Measurements from ENCODE around the gene ZNF672. TPM values are rescaled to one million over a fixed set of nuclear protein-coding genes. Genes with fewer than 3 reads are reported as not detected.

Gene ZNF672
- total RNA-seq, 1 experiment from 2014 or later: 36.0 TPM

DNA sequence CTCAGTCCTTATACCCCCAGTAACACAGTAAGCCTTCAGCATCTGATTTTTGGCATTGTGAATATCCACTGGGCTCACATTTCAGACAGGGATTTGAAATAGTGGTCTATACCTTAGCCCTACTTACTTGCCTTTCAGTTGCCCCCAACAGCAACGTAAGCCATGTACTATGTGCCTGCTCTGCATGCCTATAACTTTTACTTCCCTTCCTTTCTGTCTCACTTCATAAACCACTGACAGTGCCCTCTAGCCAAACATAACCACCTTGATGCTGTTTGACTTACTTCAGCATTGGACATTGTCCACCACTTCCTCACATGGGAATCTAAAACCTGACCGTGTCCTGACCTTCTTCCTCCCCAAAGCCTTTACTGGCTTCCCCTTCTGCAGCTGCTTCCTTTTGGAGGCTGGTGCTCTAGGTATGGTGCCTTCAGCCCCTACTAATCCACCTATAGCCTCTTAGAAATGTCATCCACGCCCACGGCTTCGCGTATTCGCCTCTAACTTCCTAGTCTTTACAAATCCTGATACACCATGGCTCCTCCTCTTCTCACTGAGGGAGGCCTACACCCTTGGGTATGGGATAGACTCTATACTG, 3.6 kb upstream of the ZNF672 start:
- DNase-seq (ENCODE audit: low spot score): no peak

DNA sequence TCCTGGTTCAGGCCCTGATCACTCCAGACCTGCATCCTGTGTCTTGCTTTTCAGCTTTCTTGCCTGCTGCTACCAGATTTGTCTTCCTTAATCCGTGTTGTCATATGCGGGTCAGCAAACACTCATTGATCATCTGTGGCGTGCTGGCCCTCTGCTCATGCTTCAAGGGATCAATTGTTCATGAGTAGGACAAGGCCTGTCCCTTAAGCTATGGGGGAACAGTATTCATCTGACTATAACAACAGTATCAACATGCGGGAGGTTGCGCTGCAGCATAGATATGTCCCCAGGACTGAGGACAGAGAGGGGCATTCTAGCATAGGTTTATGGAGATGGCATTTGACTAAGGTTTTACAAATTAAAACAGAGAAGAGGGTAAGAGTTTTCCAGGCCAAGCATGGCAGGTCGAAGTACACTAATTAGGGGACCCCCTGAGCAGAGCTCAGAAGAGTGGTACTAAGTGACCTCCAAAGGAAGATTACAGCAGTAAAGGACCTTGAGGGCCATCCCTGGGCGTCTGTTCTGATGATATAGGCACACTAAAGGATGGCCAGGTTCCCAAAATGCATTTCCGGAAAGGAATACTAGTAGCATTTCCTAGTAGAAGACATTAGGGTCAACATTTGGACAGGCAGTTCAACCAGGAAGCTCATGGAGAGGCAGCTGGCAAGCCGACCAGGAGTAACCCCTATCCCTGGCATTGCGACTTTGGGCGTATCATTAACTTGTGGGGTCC, 811 bp upstream of the ZNF672 start:
- no peak for DNase-seq (ENCODE audit: low spot score)

DNA sequence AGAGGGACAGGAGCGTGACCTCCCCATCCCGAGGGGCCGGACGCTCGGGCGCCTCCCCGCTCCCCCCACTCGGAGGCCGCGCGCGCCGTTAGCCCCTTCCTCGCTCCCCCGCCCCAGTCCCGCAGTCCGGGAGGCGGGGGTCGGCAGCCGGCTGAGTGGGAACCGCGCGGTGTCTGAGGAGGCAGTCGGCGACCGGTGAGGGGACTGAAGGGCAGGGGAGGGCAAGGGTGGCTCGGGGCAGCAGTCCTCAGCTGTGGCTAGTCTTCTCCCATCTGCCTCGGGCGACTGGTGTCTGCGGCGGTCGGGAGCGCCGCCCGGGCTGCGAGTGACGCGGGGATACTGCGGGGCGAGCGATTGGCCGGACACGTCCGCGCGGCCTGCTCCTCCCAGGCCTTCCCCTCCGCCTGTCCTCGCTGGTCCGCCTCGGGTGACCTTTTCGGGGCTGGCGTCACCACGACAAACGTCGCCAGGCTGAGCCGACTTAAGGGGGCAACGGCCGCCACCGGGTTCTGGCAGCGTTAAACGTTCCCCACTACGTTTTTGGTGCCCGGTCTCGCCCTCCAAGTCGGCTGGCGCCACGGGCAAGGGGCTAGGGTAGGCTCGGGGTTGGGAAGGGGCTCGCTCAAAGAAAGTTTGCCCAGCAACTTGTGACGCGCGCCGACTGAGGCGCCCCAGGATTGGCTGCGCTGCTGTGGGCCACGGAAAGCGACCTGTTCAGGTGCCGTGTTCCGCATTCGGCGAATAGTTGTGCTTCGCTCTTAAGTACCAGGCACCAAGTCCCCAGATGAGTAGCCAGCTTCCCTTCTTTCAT, 538 bp downstream of the ZNF672 start:
- DNase-seq (ENCODE audit: low spot score): peak; percentile 95

DNA sequence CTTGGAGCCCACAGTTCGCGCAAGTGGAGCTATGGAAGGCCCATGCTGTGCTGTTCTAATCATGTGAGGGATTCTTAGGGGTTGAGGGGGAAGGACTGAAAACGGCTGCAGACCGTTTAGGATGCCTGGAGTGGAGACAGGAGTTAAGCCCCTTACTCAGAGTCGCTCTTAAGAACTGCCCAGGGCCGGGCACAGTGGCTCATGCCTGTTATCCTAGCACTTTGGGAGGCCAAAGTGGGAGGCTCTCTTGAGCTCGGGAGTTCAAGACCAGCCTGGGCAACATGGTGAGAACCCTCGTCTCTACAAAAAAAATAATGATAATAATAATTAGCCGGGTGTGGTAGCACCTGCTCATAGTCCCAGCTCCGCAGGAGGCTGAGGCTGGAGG, 1.1 kb downstream of the ZNF672 start:
- no peak for DNase-seq (ENCODE audit: low spot score)

DNA sequence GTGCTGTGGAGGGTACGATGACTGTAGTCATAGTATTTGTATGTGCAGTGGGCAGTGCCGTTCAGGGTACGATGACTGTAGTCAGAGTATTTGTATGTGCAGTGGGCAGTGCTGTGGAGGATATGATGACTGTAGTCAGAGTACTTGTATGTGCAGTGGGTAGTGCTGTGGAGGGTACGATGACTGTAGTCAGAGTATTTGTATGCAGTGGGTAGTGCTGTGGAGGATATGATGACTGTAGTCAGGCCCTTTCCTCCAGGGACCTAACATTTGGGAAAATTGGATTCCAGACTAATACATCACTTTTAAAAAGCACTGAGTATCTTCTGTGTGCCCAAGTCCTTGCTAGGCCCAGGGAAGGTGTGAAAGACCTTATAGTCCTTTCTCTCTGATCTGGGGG, 2.9 kb downstream of the ZNF672 start:
- no peak for DNase-seq (ENCODE audit: low spot score)

DNA sequence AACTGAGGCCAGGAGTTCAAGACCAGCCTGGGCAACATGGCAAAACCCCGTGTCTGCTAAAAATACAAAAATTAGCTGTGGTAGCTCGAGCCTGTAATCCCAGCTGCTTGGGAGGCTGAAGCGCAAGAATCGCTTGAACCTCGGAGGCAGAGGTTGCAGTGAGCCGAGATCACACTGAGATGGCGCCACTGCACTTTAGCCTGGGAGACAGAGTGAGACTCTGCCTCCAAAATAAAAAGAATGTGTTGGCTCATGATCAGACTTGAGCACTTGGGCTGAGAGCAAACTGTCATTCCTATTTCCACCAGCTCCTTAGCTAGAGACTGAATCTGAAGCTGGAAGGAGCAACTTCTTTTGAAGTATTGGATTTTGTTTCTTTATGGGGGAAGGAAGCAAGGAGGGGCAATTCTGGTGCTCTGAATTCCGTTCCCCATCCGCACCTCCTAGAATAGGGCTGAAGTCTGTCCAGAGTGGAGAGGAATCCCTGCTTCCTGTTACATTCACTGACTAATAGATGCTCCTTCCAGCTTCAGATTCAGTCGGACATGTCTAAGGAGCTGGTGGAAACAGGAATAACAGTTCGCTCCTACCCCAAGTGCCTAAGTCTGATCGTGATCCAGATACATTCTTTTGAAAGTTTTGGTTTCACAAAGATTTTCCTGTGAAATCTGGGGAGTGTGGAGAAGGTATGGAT, 3.8 kb downstream of the ZNF672 start:
- peak; percentile 42 for DNase-seq (ENCODE audit: low spot score)

DNA sequence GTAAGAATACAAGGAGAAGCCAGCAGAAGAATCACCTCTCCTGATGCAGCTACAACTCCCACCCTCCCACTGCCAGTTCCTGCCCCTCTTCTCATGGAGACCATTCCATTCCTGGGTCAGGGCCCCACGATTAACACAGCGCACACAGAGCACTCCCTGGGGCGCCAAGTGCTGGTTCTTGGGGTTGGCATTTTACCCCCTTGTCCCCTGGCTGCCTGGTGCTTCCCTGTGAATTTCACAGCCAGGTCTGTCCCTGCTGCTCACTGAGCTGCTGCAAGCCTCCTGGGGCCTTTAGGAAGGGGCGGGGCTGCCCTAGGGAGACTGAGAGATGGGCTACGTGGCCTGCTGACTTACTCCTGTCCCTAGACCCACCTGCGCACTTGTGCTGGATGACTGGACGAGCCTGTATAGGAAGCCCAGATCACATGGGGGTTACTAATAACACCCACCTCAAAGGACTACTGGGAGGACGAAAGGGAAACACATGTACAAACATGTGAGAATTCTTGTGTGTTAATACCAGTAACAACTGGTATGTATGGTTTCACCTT, 4.8 kb downstream of the ZNF672 start:
- DNase-seq (ENCODE audit: low spot score): no peak

DNA sequence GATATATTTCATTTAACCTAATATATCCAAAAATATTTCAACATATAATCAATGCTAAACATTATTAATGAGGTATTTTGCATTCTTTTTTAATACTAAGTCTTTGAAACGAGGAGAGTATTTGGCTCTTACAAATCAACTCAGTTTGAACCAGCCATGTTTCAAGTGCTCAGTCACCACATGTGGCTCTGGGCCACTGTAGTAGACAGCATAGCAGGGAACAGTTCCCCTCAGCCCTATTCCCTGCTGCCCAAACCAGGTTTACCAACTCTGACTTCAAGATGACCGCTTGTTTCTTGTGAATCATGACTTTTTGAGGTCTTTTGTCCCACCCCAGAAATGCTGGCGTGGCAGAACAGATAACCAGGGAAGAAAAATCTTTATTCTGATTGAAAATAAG, 5.7 kb downstream of the ZNF672 start:
- no peak for DNase-seq (ENCODE audit: low spot score)

DNA sequence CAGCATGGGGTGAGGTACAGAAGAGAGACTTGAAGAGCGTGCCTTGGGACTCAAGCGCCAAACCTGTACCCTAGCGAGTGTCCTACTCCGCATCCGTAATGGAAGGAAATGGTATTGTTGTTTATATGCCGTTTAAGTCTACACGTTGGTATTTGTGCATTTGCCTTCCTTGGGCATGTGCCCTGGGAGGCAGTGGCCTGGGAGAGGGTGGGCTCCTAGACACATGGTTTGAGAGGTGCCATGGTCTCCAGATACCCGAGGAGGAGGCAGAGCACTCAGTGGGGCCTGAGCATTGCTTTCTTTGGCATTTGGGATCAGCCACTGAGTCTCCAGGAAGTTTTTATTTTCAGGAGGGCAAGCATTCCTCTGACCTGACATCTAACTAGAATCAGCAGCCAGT, 6.5 kb downstream of the ZNF672 start:
- no peak for DNase-seq (ENCODE audit: low spot score)

DNA sequence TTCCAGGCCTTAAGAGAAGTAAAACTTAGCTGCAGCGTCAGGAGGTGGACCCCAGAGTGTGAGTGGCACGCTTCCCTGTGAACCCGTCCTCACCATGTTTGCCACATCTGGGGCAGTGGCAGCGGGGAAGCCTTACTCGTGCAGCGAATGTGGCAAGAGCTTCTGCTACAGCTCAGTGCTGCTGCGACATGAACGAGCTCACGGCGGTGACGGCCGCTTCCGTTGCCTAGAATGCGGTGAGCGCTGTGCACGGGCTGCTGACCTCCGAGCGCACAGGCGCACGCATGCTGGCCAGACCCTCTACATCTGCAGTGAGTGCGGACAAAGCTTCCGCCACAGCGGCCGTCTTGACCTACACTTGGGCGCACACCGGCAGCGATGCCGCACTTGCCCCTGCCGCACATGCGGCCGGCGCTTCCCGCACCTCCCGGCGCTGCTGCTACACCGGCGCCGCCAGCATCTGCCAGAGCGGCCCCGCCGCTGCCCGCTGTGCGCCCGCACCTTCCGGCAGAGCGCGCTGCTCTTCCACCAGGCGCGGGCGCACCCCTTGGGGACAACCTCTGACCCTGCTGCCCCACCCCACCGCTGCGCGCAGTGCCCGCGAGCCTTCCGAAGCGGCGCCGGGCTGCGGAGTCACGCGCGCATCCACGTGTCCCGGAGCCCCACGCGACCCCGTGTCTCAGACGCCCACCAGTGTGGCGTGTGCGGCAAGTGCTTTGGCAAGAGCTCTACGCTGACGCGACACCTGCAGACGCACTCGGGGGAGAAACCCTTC, 9.3 kb downstream of the ZNF672 start:
- DNase-seq (ENCODE audit: low spot score): no peak

DNA sequence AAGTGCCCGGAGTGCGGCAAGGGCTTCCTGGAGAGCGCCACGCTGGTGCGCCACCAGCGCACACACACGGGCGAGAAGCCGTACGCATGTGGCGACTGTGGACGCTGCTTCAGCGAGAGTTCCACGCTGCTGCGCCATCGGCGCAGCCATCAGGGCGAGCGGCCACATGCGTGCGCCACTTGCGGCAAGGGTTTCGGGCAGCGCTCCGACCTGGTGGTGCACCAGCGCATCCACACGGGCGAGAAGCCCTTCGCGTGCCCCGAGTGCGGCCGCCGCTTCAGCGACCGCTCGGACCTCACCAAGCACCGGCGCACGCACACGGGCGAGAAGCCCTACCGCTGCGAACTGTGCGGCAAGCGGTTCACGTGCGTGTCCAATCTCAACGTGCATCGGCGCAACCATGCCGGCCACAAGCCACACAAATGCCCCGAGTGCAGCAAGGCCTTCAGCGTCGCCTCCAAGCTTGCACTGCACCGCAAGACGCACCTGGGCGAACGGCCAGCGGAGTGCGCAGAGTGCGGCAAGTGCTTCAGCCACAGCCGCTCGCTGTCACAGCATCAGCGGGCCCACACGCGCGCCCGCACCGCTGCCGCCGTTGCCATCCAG, 10.0 kb downstream of the ZNF672 start:
- DNase-seq (ENCODE audit: low spot score): no peak

DNA sequence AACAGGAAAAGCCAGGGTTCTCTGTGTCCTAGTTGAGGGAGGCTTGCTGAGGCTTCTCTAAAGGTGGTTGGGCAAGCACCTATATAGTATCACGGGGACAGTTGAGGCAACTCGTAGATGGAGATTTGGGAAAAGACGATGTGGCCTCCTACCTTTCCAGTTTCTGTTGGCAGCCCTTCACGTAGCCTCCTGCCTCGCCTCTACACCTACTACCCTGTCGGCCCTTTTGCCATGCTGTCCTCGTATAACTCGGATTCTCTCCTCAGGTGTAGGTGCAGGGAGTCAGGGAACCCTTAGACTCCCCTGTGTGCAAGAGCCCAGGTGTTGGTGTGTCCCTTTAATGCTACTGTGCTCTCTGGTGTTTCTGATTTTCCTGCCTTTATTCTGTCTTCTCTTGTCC, 10.6 kb downstream of the ZNF672 start:
- no peak for DNase-seq (ENCODE audit: low spot score)

DNA sequence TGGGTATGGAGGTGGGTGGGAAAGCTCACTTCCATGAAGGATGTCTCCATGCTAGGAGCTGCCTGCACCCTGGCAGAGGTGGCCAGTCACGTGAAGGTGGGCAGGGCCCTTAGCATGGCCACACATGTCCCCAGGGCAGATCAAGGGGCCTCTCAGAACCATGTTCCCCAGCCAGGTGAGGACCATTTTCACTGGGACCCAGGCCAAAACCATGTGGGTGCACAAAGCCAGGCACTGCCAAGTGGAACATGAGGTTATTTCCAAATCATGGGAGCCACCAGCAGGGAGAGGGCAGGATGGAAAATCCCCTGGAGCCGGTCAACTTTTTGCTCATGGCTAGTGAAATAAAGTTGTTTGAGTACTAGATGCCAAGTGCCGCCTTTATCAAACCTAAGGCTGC, 11.1 kb downstream of the ZNF672 start:
- no peak for DNase-seq (ENCODE audit: low spot score)

DNA sequence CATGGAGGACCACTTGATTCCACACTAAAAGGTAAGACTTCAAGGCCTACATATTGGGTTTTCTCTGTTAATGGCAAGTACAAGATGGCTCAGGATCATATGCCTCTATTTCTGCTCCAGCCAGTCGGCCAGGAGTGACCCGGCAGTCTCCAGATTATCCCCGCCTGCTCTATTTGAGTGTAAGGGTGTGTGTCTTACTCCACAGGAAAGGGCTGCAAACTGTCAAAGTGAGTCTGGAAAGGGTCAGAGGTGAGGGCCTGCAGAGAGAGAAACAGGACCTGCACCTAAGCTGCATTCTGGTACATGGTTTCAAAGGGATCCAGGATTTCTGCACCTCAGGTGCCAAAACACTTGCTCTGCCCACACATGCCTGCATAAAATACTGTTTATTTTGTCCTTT, 11.6 kb downstream of the ZNF672 start:
- no peak for DNase-seq (ENCODE audit: low spot score)

DNA sequence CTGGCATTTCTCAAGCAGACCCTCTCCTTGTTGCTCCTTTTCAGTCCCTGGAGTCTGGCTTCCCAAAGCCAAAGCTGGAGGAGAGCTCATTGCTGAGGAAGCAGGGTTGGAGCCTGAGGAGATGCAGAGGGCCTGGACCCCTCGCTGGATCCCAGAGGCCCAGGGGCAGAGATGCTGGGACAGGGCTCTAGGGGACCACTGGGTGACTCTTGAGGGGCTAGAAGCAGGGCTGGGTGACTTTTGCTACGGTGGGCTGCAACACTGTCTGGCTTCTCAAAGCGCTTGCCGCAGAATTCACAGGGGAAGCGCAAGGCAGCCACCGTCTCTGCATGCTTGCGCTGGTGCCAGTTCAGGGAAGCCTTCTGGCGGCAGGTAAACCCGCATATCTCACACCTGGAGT, 12.1 kb downstream of the ZNF672 start:
- DNase-seq (ENCODE audit: low spot score): no peak

DNA sequence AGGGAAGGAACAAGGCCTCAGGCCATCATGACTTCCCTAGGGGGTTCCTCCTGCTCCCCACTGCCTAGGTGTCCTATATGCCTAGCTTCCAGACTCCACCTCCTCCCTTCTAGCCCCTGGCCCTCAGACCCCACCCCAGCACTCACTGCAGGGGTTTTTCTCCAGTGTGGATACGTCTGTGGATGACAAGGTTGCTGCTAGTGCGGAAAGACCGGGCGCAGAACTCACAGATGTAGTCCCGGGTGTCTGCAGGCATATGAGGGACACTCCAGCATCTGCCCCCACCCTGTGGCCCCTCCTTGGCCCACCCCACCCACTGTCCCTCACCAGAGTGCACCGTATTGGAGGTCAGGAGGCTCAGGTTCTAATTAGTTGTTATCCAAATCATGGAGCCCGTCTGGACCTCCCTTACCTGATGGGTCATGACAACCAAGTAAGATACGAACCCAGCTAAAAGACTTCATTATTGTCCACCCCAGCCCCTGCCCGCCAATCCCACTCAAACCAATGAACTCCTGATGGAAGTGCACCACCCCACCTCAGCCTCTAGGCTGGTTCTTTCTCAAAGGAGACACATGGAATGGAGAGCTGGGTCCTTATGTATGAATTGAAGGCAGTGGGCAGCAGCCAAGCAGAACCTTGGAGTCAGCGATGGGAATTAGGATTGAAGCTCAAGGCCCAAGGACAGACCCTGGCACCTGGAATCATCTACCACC, 12.7 kb downstream of the ZNF672 start:
- DNase-seq (ENCODE audit: low spot score): no peak

DNA sequence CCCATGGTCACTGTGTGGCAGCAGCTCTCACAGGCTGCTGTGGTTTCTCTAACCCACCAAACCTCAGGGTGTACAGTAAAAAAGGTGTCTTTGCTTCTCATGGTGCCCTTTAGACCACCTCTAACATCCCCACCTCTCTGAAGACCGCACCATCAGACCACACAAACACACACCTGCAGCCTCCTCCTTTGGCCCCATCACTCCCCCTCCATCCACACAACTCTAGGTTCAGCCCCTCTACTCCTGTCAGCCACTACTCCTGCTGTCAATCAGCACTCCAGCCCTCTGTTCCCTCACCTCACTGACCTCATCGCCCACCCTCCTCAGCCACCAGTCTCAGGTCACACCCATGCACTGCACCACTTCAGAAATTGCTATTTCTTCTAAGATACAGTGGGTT, 13.4 kb downstream of the ZNF672 start:
- DNase-seq (ENCODE audit: low spot score): no peak

DNA sequence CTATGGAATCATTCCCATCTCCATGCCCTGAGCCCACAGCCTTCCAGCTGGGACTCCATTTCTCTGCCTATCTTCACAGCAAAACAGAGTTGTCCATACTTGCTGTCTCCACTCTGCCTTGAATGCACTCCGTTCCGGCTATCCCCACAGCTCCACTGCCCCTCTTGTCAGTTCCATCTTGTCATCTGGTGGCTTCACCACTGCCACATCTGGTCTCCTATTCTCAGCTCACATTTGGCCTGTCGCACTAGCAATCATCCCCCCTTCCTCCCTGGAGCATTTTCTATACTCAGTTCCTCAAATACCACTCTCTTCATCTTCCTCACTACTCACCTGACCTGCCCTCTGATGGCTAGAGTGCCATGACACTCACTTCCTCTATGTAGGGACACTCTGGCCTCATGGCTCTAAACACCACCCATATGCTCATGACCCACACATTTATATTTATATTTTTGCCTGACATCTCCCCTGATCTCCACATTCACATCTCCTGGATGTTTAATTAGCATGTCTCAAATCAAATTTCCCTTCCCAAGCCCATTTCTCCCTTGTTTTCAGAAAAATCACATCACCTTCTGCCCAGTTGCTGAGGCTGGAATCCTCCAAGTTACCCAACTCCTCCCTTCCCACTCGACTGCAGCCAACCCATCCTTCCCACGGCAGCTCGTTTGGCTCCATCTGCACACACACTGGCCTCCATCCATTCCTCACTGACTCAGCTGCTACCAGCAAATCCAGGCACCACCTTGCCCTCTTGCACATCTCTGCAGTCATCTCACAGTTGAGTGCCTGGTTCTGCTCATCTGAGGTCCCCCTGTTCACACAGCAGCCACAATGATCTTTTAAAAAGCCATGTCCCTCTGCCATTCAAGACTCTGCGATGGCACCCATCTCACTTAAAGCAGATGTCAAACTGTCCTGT, 14.7 kb downstream of the ZNF672 start:
- DNase-seq (ENCODE audit: low spot score): no peak
